Measurements from ENCODE around the gene CLMN. TPM values are rescaled to one million over a fixed set of nuclear protein-coding genes. Genes with fewer than 3 reads are reported as not detected.

Gene CLMN
- total and polyA plus RNA-seq, 8 donors: 5.3 to 42.9 (median 20.1) TPM

GRCh38 chr14:95242870-95243269 is 76.8 kb downstream of the CLMN start:
- TF ChIP-seq POLR2A (IDR thresholded peaks at IDR 0.05) (no peak), EP300 (IDR thresholded peaks at IDR 0.05) (no peak), POLR2AphosphoS5 (IDR thresholded peaks at IDR 0.05) (no peak), CTCF (IDR thresholded peaks at IDR 0.05) (no peak)
- Histone ChIP-seq H3K4me1 (peaks cover 0 to 5% (median 0%) of the 10 kb centered on the region in 4 donors), H3K27me3 (no peaks in the 10 kb centered on the region), H3K27ac (no peak overlapping the region), H3K4me3 (no peak overlapping the region), H3K9me3 (no peaks in the 10 kb centered on the region), H3K36me3 (no peaks in the 10 kb centered on the region)
- 96 to 100% (median 100%) methylated on average over 1 of the region's 1 CpG for WGBS, 5 donors
- no peak for DNase-seq
- intact Hi-C loops (cut with DNase I; ENCODE audit: low total_unique reads): no loop called here

- DNase-seq: peak in 1 of 2 donors; percentile 50
- no peaks in the 10 kb centered on the region for H3K36me3 ChIP-seq
- no peaks in the 10 kb centered on the region for H3K27me3 ChIP-seq
- H3K4me1 ChIP-seq: peaks cover 0 to 5% (median 0%) of the 10 kb centered on the region in 4 donors
- TF ChIP-seq EP300 (IDR thresholded peaks at IDR 0.05): no peak
- no peak for TF ChIP-seq POLR2A (IDR thresholded peaks at IDR 0.05)
- TF ChIP-seq CTCF (IDR thresholded peaks at IDR 0.05): no peak
- TF ChIP-seq POLR2AphosphoS5 (IDR thresholded peaks at IDR 0.05): no peak
- H3K9me3 ChIP-seq: no peaks in the 10 kb centered on the region
- intact Hi-C loops (cut with DNase I; ENCODE audit: low total_unique reads): no loop called here
- no peak overlapping the region for H3K4me3 ChIP-seq
- peak overlapping the region in 1 of 5 donors; percentile 35 for H3K27ac ChIP-seq
- 74 to 85% (median 78%) methylated on average over 6 of the region's 6 CpGs for WGBS, 5 donors
Measured at GRCh38 chr14:95240859-95241813, 78.6 kb downstream of the CLMN start.

- WGBS, 5 donors: 91 to 96% (median 96%) methylated on average over 10 of the region's 10 CpGs
- intact Hi-C loops (cut with DNase I; ENCODE audit: low total_unique reads): no loop called here
- Histone ChIP-seq H3K4me1 (peaks cover 0 to 5% (median under 1%) of the 10 kb centered on the region in 4 donors), H3K9me3 (no peaks in the 10 kb centered on the region), H3K36me3 (no peaks in the 10 kb centered on the region), H3K27me3 (no peaks in the 10 kb centered on the region), H3K4me3 (no peak overlapping the region), H3K27ac (no peak overlapping the region)
- no peak for TF ChIP-seq CTCF (IDR thresholded peaks at IDR 0.05)
- no peak for DNase-seq
Measured at GRCh38 chr14:95238487-95239298, 81.0 kb downstream of the CLMN start.

GRCh38 chr14:95237958-95238340 is 81.8 kb downstream of the CLMN start:
- Histone ChIP-seq H3K36me3 (no peaks in the 10 kb centered on the region), H3K27me3 (no peaks in the 10 kb centered on the region), H3K27ac (peak overlapping the region in 1 of 5 donors; percentile 22), H3K4me1 (peaks cover 0 to 6% (median 3%) of the 10 kb centered on the region in 4 donors), H3K9me3 (no peaks in the 10 kb centered on the region), H3K4me3 (no peak overlapping the region)
- TF ChIP-seq EP300 (IDR thresholded peaks at IDR 0.05): no peak
- TF ChIP-seq CTCF (IDR thresholded peaks at IDR 0.05): no peak
- TF ChIP-seq POLR2A (IDR thresholded peaks at IDR 0.05): no peak
- TF ChIP-seq POLR2AphosphoS5 (IDR thresholded peaks at IDR 0.05): no peak
- intact Hi-C loops (cut with DNase I; ENCODE audit: low total_unique reads): no loop called here
- WGBS, 5 donors: 79 to 87% (median 86%) methylated on average over 11 of the region's 11 CpGs
- DNase-seq: no peak
